Uterus (tissue), 4 donors: ENCODE data around the gene FARP2. TPM values are rescaled to one million over a fixed set of nuclear protein-coding genes. Genes with fewer than 3 reads are reported as not detected.

Source experiments
- DNase-seq, 2 donors: peaks; one replicate each; pipeline ENCODE4 v3.0.0-alpha.2; 2019 to 2020
- H3K27ac ChIP-seq, 2 donors: fragments of 200-600 bp; sonication (generic); 1 replicate in 1 of 2; 2 replicates in 1 of 2; pipeline ENCODE4 v1.5.1; 2016 to 2018
- H3K27me3 ChIP-seq, 2 donors: fragments of 200-600 bp; sonication (generic); one replicate each; pipeline ENCODE4 v1.5.1; 2018 to 2019; ENCODE audit warnings: control low read depth in 1 of 2
- H3K36me3 ChIP-seq, 2 donors: fragments of 200-600 bp; sonication (generic); one replicate each; pipeline ENCODE4 v1.5.1; 2019; ENCODE audit warnings: control low read depth in 1 of 2
- H3K4me1 ChIP-seq, 2 donors: fragments of 200-600 bp; sonication (generic); one replicate each; pipeline ENCODE4 v1.5.1; 2018 to 2019; ENCODE audit warnings: control low read depth in 1 of 2
- H3K4me3 ChIP-seq, 2 donors: fragments of 200-600 bp; sonication (generic); 1 replicate in 1 of 2; 2 replicates in 1 of 2; pipeline ENCODE4 v1.5.1; 2018 to 2019; ENCODE audit warnings: mild to moderate bottlenecking in 1 of 2
- H3K9me3 ChIP-seq, 2 donors: fragments of 200-600 bp; sonication (generic); one replicate each; pipeline ENCODE4 v1.5.1; 2019; ENCODE audit warnings: control low read depth in 1 of 2
- POLR2A ChIP-seq, 2 donors: fragments of 450-650 bp; IDR thresholded peaks; one replicate each; pipeline ENCODE4 v1.6.1; 2016; ENCODE audit warnings: antibody characterized with exemption in 2 of 2, mild to moderate bottlenecking in 1 of 2, moderate library complexity in 1 of 2
- intact Hi-C: fragments of 100-400 bp; cut with DNase I; formaldehyde crosslinking; loops from one replicate; pipeline ENCODE4 v1.15.1; 2023; ENCODE audit warnings: low total_unique reads
- total RNA-seq, 4 donors: library from RNA; depleted of rRNA in 3 of 4; stranded (reverse); fragments of >200 nt in 3 of 4; gene quantifications; one replicate each; pipeline versions ENCODE4 v1.1.0 to v1.2.4, GENCODE V29; 2014 to 2023
- TF ChIP-seq, protein P1 (sequence below), 4 experiments: fragments of 200-600 bp in 2 of 4; fragments of 450-650 bp in 2 of 4; sonication (generic) in 2 of 4; IDR thresholded peaks; one replicate each; pipeline ENCODE4 v1.5.1; 2016 to 2019; ENCODE audit warnings: antibody characterized with exemption in 4 of 4, mild to moderate bottlenecking in 2 of 4, moderate library complexity in 1 of 4
- donor health status: DM: yes; HTN: yes; CAD: no.

Gene FARP2
- total RNA-seq, 4 donors from 2014 or later, result 20.0 to 92.0 (median 40.6) TPM

DNA sequence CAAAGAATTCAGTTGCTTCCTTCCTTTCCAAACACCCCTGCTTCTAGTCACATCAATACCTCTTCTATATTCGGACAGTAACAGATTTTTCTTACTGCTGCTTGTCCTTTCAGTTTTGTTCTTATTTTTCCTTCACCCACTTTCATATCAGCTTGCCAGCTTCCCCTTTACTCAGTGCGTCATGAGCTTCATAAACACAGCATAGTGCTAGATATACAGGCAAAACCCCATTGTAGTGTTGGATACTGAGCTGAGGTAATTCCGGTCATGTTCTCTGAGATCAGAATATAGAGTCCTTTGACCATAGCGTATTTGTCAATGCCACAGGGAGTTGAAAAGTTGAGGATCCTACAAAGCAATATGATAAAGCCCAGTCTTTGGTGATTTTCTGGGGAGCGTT lies 2.4 kb downstream of the FARP2 start:
- intact Hi-C loops, result loop anchor here (5.0 kb wide), 1 partner anchor 86 kb away; no protein-coding TSS in a partner anchor
- Histone ChIP-seq H3K36me3 (no peaks in the 10 kb centered on the region), H3K27ac (no peak overlapping the region), H3K9me3 (no peaks in the 10 kb centered on the region), H3K4me1 (peaks cover 0 to 6% of the 10 kb centered on the region in 2 donors), H3K4me3 (no peak overlapping the region), H3K27me3 (no peaks in the 10 kb centered on the region)
- DNase-seq, result no peak
- no peak for TF ChIP-seq POLR2A (IDR thresholded peaks at IDR 0.05)
- TF ChIP-seq, protein P1, sequence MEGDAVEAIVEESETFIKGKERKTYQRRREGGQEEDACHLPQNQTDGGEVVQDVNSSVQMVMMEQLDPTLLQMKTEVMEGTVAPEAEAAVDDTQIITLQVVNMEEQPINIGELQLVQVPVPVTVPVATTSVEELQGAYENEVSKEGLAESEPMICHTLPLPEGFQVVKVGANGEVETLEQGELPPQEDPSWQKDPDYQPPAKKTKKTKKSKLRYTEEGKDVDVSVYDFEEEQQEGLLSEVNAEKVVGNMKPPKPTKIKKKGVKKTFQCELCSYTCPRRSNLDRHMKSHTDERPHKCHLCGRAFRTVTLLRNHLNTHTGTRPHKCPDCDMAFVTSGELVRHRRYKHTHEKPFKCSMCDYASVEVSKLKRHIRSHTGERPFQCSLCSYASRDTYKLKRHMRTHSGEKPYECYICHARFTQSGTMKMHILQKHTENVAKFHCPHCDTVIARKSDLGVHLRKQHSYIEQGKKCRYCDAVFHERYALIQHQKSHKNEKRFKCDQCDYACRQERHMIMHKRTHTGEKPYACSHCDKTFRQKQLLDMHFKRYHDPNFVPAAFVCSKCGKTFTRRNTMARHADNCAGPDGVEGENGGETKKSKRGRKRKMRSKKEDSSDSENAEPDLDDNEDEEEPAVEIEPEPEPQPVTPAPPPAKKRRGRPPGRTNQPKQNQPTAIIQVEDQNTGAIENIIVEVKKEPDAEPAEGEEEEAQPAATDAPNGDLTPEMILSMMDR (IDR thresholded peaks at IDR 0.05), result no peak

DNA sequence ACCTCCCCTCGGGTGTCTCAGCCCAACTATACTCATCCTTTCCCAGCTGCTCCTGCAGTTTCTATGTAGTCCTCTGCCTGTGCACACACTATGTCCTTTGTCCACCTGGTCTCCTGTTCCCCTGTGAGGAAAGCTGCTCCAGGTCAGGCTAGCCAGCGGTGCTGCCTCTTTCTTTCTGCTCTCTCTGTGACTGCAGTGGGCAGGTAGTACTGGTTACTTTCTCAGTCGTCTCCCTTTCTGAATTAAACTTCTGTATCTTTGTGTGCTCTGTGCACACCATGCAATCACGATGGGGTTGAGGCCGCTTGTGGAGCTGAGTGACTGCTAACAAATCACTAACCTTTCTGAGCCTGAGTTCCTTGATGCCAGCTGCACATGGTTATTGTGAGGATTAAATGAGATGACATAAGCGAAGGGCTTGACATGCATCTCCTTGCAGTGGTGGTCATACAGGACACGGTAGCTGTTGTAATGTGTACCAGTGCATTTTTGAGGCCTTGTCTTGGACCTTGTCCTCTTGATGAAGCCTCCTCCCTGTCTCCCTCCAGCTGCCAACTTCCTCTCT lies 3.5 kb downstream of the FARP2 start:
- H3K27ac ChIP-seq, result no peak overlapping the region
- intact Hi-C loops, result loop anchor here (5.0 kb wide), 1 partner anchor 87 kb away; no protein-coding TSS in a partner anchor
- no peak for TF ChIP-seq POLR2A (IDR thresholded peaks at IDR 0.05)
- TF ChIP-seq, protein P1 (IDR thresholded peaks at IDR 0.05), result no peak

DNA sequence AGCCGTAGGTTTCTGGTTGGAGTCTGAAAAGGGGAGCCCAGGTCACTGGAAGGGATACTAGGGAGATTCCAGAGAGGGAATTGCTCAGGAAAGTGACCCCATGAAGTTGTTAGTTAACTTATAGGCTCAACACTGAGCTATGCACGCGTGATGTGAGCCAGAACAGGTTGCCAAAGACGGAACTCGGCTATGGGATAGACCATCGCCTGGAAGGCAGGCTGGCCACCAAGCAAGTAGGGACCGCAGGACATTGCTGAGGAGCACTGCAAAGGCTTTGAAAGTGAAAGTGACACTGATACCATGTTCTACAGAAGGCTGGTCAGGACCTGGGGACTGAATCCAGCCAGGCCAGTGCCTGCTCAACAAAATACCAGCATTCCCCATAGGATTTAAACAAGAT lies 7.3 kb downstream of the FARP2 start:
- Histone ChIP-seq H3K27me3 (no peaks in the 10 kb centered on the region), H3K36me3 (no peaks in the 10 kb centered on the region), H3K9me3 (no peaks in the 10 kb centered on the region), H3K27ac (no peak overlapping the region), H3K4me1 (no peaks in the 10 kb centered on the region), H3K4me3 (no peak overlapping the region)
- no peak for DNase-seq
- TF ChIP-seq, protein P1 (IDR thresholded peaks at IDR 0.05), result no peak
- TF ChIP-seq POLR2A (IDR thresholded peaks at IDR 0.05), result no peak
- intact Hi-C loops, result no loop called here

More for the DNA sequence above, 3.5 kb downstream of the FARP2 start:
- DNase-seq, result no peak
- Histone ChIP-seq H3K4me1 (peaks cover 0 to 6% of the 10 kb centered on the region in 2 donors), H3K27me3 (no peaks in the 10 kb centered on the region), H3K9me3 (no peaks in the 10 kb centered on the region), H3K36me3 (no peaks in the 10 kb centered on the region), H3K4me3 (no peak overlapping the region)

DNA sequence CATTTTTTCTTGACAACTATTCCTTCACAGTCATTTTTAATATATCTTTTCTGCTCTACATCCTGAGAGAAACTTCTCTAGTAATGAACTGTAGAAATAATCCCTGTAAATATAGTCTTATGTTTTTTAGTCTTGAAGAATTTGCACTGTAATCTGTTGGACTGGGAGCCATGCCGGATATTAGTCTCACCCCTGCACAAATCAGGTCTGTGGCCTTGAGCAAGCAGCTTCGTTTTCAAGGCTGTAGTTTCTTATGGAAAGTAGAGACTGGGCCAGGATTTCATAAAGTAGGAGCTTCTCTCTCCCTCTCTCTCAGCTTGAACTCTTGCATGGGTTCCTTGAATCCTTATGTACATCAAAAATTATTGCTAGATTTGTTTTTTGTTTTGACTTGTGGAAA lies 8.7 kb downstream of the FARP2 start:
- intact Hi-C loops, result no loop called here
- H3K9me3 ChIP-seq, result no peaks in the 10 kb centered on the region
- H3K4me1 ChIP-seq, result no peaks in the 10 kb centered on the region
- no peak overlapping the region for H3K27ac ChIP-seq
- no peaks in the 10 kb centered on the region for H3K36me3 ChIP-seq
- no peaks in the 10 kb centered on the region for H3K27me3 ChIP-seq
- H3K4me3 ChIP-seq, result no peak overlapping the region
- DNase-seq, result no peak
- TF ChIP-seq, protein P1 (IDR thresholded peaks at IDR 0.05), result no peak
- no peak for TF ChIP-seq POLR2A (IDR thresholded peaks at IDR 0.05)

DNA sequence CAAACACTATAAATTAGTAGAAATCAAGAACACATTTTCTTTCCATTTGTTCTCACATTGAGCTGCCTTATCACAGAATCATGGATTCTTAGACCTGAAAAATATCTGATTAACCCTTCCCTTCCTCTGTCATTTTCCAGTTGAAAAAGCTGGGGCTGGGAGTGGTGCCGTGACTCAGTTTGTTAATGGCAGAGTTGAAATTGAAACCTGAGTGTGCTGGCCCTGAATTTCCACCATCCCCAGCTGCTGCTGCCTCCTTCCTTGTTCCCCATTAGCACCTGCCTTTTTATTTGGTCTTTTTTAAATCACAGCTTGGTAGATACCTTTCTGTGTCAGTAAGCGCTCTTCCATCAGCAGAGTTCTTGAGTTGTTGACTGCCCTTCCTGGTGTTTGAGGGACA lies 10.6 kb downstream of the FARP2 start:
- H3K27me3 ChIP-seq, result no peaks in the 10 kb centered on the region
- H3K27ac ChIP-seq, result no peak overlapping the region
- no peaks in the 10 kb centered on the region for H3K9me3 ChIP-seq
- intact Hi-C loops, result no loop called here
- no peak for TF ChIP-seq POLR2A (IDR thresholded peaks at IDR 0.05)
- TF ChIP-seq, protein P1 (IDR thresholded peaks at IDR 0.05), result no peak
- DNase-seq, result no peak
- H3K36me3 ChIP-seq, result no peaks in the 10 kb centered on the region
- no peaks in the 10 kb centered on the region for H3K4me1 ChIP-seq
- H3K4me3 ChIP-seq, result no peak overlapping the region
